ENCODE measurements around the gene BCOR. TPM values are rescaled to one million over a fixed set of nuclear protein-coding genes. Genes with fewer than 3 reads are reported as not detected.

BCOR gene
- total RNA-seq, 6 experiments from 2014 or later: 15.0 to 20.3 (median 18.3) TPM

GRCh38 chrX:40083120-40083978 lies 14.4 kb downstream of the BCOR start:
- Mint-ChIP-seq H3K27me3 (ENCODE audit: insufficient read depth) (peaks cover 4% of the 10 kb centered on the region), H3K36me3 (ENCODE audit: low read depth) (no peaks in the 10 kb centered on the region), H3K9me3 (no peaks in the 10 kb centered on the region), H3K4me1 (ENCODE audit: low read depth) (peaks cover 42% of the 10 kb centered on the region), H3K27ac (no peak overlapping the region), H3K4me3 (peak overlapping the region; percentile 67)
- DNase-seq: no peak
- peak; percentile 35; the same call in 1 of the 2 replicates for TF ChIP-seq CTCF (IDR thresholded peaks at IDR 0.05)

- Mint-ChIP-seq H3K4me1 (ENCODE audit: low read depth) (peaks cover 35% of the 10 kb centered on the region), H3K27ac (no peak overlapping the region), H3K36me3 (ENCODE audit: low read depth) (no peaks in the 10 kb centered on the region), H3K4me3 (0 out of 2 replicates have a peak overlapping the region, but pooled peaks have one; percentile 17), H3K9me3 (no peaks in the 10 kb centered on the region), H3K27me3 (ENCODE audit: insufficient read depth) (peaks cover 4% of the 10 kb centered on the region)
- TF ChIP-seq CTCF (IDR thresholded peaks at IDR 0.05): no peak
- DNase-seq: no peak
Observed at GRCh38 chrX:40082447-40083119, 15.2 kb downstream of the BCOR start.

GRCh38 chrX:40081679-40082068 lies 16.1 kb downstream of the BCOR start:
- peaks cover 28% of the 10 kb centered on the region for H3K4me1 Mint-ChIP-seq (ENCODE audit: low read depth)
- H3K27me3 Mint-ChIP-seq (ENCODE audit: insufficient read depth): peaks cover 4% of the 10 kb centered on the region
- H3K9me3 Mint-ChIP-seq: no peaks in the 10 kb centered on the region
- no peak overlapping the region for H3K27ac Mint-ChIP-seq
- DNase-seq: no peak
- no peak for TF ChIP-seq CTCF (IDR thresholded peaks at IDR 0.05)
- H3K4me3 Mint-ChIP-seq: no peak overlapping the region
- H3K36me3 Mint-ChIP-seq (ENCODE audit: low read depth): no peaks in the 10 kb centered on the region

- Mint-ChIP-seq H3K36me3 (ENCODE audit: low read depth) (no peaks in the 10 kb centered on the region), H3K4me3 (no peak overlapping the region), H3K27me3 (ENCODE audit: insufficient read depth) (no peaks in the 10 kb centered on the region; the same call in none of the 2 replicates), H3K4me1 (ENCODE audit: low read depth) (peaks cover 22% of the 10 kb centered on the region), H3K9me3 (no peaks in the 10 kb centered on the region), H3K27ac (no peak overlapping the region)
- TF ChIP-seq CTCF (IDR thresholded peaks at IDR 0.05): no peak
- DNase-seq: no peak
Observed at GRCh38 chrX:40080894-40081678, 16.7 kb downstream of the BCOR start.

- no peak overlapping the region for H3K4me3 Mint-ChIP-seq
- DNase-seq: no peak
- no peaks in the 10 kb centered on the region for H3K36me3 Mint-ChIP-seq (ENCODE audit: low read depth)
- H3K4me1 Mint-ChIP-seq (ENCODE audit: low read depth): peaks cover 7% of the 10 kb centered on the region
- H3K27me3 Mint-ChIP-seq (ENCODE audit: insufficient read depth): no peaks in the 10 kb centered on the region; the same call in 1 of the 2 replicates
- no peak overlapping the region for H3K27ac Mint-ChIP-seq
- H3K9me3 Mint-ChIP-seq: no peaks in the 10 kb centered on the region
- no peak for TF ChIP-seq CTCF (IDR thresholded peaks at IDR 0.05)
Observed at GRCh38 chrX:40079572-40079971, 18.2 kb downstream of the BCOR start.

Measured in HFFc6 (cell line).